ENCODE measurements around the gene ODF4. TPM values are rescaled to one million over a fixed set of nuclear protein-coding genes. Genes with fewer than 3 reads are reported as not detected.

The ODF4 gene
- total RNA-seq, 1 donor from 2014 or later, result not detected

GRCh38 chr17:8383143-8383822, 43.6 kb downstream of the ODF4 start, which contains the start of gene RPL26:
RPL26 (minus strand) TSS chr17:8383193; CDS start chr17:8382310, 883 bp downstream.
- Histone ChIP-seq H3K4me3 (peak within 1 kb of the TSS; percentile 96), H3K36me3 (peaks cover 38% of the 10 kb centered on the region), H3K4me1 (peaks cover 56% of the 10 kb centered on the region), H3K27ac (replicated peaks) (peak within 1 kb of the TSS; percentile 88), H3K9me3 (replicated peaks) (no peaks in the 10 kb centered on the region), H3K27me3 (ENCODE audit: low read depth) (no peaks in the 10 kb centered on the region)
- peak; percentile 98 for TF ChIP-seq CTCF (IDR thresholded peaks at IDR 0.05; ENCODE audit: borderline replicate concordance)
- intact Hi-C loops (cut with micrococcal nuclease), result no loop called here
- peak; percentile 94 for DNase-seq

GRCh38 chr17:8384801-8385378, 45.2 kb downstream of the ODF4 start:
- Histone ChIP-seq H3K36me3 (peaks cover 22% of the 10 kb centered on the region), H3K27ac (replicated peaks) (no peak overlapping the region), H3K4me3 (no peak overlapping the region), H3K4me1 (peaks cover 47% of the 10 kb centered on the region), H3K27me3 (ENCODE audit: low read depth) (no peaks in the 10 kb centered on the region), H3K9me3 (replicated peaks) (no peaks in the 10 kb centered on the region)
- no peak for DNase-seq
- TF ChIP-seq CTCF (IDR thresholded peaks at IDR 0.05; ENCODE audit: borderline replicate concordance), result no peak
- intact Hi-C loops (cut with micrococcal nuclease), result no loop called here

- no peak for TF ChIP-seq CTCF (IDR thresholded peaks at IDR 0.05; ENCODE audit: borderline replicate concordance)
- Histone ChIP-seq H3K27ac (replicated peaks) (no peak overlapping the region), H3K4me1 (peaks cover 27% of the 10 kb centered on the region), H3K9me3 (replicated peaks) (no peaks in the 10 kb centered on the region), H3K4me3 (no peak overlapping the region), H3K27me3 (ENCODE audit: low read depth) (peaks cover 3% of the 10 kb centered on the region), H3K36me3 (peaks cover 2% of the 10 kb centered on the region)
- no peak for DNase-seq
- intact Hi-C loops (cut with micrococcal nuclease), result no loop called here
Measured at GRCh38 chr17:8386841-8387240, 47.2 kb downstream of the ODF4 start.

- no peak overlapping the region for H3K27ac ChIP-seq (replicated peaks)
- H3K4me1 ChIP-seq, result peaks cover 16% of the 10 kb centered on the region
- DNase-seq, result no peak
- no peaks in the 10 kb centered on the region for H3K9me3 ChIP-seq (replicated peaks)
- peaks cover 16% of the 10 kb centered on the region for H3K27me3 ChIP-seq (ENCODE audit: low read depth)
- TF ChIP-seq CTCF (IDR thresholded peaks at IDR 0.05; ENCODE audit: borderline replicate concordance), result no peak
- no peak overlapping the region for H3K4me3 ChIP-seq
- intact Hi-C loops (cut with micrococcal nuclease), result no loop called here
- H3K36me3 ChIP-seq, result no peaks in the 10 kb centered on the region
Measured at GRCh38 chr17:8387914-8388651, 48.4 kb downstream of the ODF4 start.

- Histone ChIP-seq H3K9me3 (replicated peaks) (no peaks in the 10 kb centered on the region), H3K36me3 (no peaks in the 10 kb centered on the region), H3K4me1 (no peaks in the 10 kb centered on the region), H3K4me3 (no peak overlapping the region), H3K27ac (replicated peaks) (no peak overlapping the region), H3K27me3 (ENCODE audit: low read depth) (peaks cover 50% of the 10 kb centered on the region)
- no peak for TF ChIP-seq CTCF (IDR thresholded peaks at IDR 0.05; ENCODE audit: borderline replicate concordance)
- intact Hi-C loops (cut with micrococcal nuclease), result no loop called here
- DNase-seq, result no peak
Measured at GRCh38 chr17:8391711-8392110, 52.1 kb downstream of the ODF4 start.
